ENCODE data around the gene CFDP1.

- TF ChIP-seq ZBTB7A (IDR thresholded peaks at IDR 0.05; ENCODE audit: low read depth) (no peak), FOXM1 (IDR thresholded peaks at IDR 0.05; ENCODE audit: borderline replicate concordance, low read depth) (no peak), EP300 (IDR thresholded peaks at IDR 0.05; ENCODE audit: borderline replicate concordance) (no peak), MAX (IDR thresholded peaks at IDR 0.05) (no peak), REST (IDR thresholded peaks at IDR 0.05; ENCODE audit: low read depth) (no peak), TEAD4 (IDR thresholded peaks at IDR 0.05) (no peak), CREB1 (IDR thresholded peaks at IDR 0.05; ENCODE audit: low read depth) (no peak), USF1 (IDR thresholded peaks at IDR 0.05) (no peak), EGR1 (IDR thresholded peaks at IDR 0.05) (no peak), TAF1 (IDR thresholded peaks at IDR 0.05; ENCODE audit: low read depth) (no peak), YY1 (IDR thresholded peaks at IDR 0.05; ENCODE audit: low read depth) (no peak), RAD21 (IDR thresholded peaks at IDR 0.05; ENCODE audit: low read depth) (no peak), CEBPB (IDR thresholded peaks at IDR 0.05) (no peak), NFIC (IDR thresholded peaks at IDR 0.05) (no peak)
These were observed 95.9 kb downstream of the CFDP1 start for GRCh38 chr16:75337430-75337829.
